ENCODE data around the gene GTF2F2.

The GTF2F2 gene

DNA sequence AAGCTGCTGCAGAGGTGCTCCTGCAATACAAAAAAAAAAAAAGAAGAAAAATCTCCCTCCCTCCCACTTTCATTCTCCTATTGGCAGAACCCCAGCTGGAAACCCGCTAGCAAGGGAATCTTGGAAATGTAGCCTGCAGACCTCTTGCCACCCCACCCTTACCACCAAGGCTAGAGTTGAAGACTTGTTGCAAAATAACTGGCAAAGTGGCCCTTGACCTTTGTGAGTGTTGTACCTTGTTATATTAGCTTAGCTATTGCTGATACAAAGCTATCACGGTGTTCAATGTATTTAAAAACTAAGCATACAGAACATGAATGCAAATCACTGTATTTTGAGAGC is 138.0 kb downstream of the GTF2F2 start:
- H3K27me3 ChIP-seq: no peaks in the 10 kb centered on the region
- TF ChIP-seq Cebpa-rat (IDR thresholded peaks at IDR 0.05): no peak
- no peak overlapping the region for H3K9ac ChIP-seq
- H3K27ac ChIP-seq: no peak overlapping the region
- H3K36me3 ChIP-seq: peaks cover 34% of the 10 kb centered on the region
- peaks cover 8% of the 10 kb centered on the region; the same call in 1 of the 2 replicates for H3K4me1 ChIP-seq
- H3K9me3 ChIP-seq: no peaks in the 10 kb centered on the region
- H4K20me1 ChIP-seq: no peaks in the 10 kb centered on the region
- no peak overlapping the region for H3K4me2 ChIP-seq
- H3K4me3 ChIP-seq: no peak overlapping the region

DNA sequence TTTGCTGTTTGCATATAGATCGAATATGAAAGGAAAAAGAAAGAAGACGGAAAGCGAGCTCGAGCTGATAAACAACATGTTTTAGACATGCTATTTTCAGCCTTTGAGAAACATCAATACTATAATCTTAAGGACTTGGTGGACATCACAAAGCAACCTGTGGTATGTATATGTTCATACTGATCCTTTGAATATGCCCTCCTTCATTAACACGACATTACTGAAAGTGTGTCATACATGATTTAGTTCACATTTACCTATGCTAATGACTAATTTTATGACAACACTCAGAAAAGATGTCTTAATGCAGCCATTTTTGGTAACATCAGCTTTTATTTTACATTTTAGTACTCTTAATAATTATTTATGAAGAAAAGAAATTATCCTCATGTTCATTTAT is 146.9 kb downstream of the GTF2F2 start:
- Histone ChIP-seq H3K4me3 (no peak overlapping the region), H3K27me3 (no peaks in the 10 kb centered on the region), H3K9ac (no peak overlapping the region), H4K20me1 (no peaks in the 10 kb centered on the region), H3K27ac (no peak overlapping the region), H3K4me2 (no peak overlapping the region), H3K36me3 (peaks cover 17% of the 10 kb centered on the region), H3K9me3 (no peaks in the 10 kb centered on the region), H3K4me1 (no peaks in the 10 kb centered on the region)
- no peak for TF ChIP-seq Cebpa-rat (IDR thresholded peaks at IDR 0.05)

GRCh38 chr13:45269204-45269603 is 148.9 kb downstream of the GTF2F2 start:
- Histone ChIP-seq H3K9me3 (no peaks in the 10 kb centered on the region), H3K4me3 (no peak overlapping the region), H3K36me3 (peaks cover 20% of the 10 kb centered on the region), H3K27me3 (no peaks in the 10 kb centered on the region), H4K20me1 (no peaks in the 10 kb centered on the region), H3K27ac (no peak overlapping the region), H3K4me1 (no peaks in the 10 kb centered on the region), H3K4me2 (no peak overlapping the region), H3K9ac (no peak overlapping the region)
- no peak for TF ChIP-seq Cebpa-rat (IDR thresholded peaks at IDR 0.05)

DNA sequence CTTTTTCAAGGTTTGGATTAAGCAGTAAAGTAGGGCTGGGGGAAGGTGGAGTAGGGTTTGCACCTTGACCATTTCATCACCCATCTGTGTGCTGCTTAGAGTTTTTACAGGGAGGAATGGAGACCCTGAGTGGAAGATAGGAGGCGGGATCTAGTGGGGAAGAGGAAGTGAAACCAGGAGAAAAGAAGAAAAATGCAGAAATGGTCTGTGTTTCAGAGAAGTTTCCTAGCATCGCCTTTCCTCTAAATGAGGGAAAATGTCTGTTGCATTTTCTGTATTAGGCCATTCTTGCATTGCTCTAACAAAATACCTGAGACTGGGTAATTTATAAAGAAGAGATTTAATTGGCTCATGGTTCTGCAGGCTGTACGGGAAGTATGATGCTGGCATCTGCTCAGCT is 156.6 kb downstream of the GTF2F2 start:
- Histone ChIP-seq H3K4me2 (no peak overlapping the region), H3K27ac (no peak overlapping the region), H3K4me1 (peaks cover 7% of the 10 kb centered on the region), H3K27me3 (no peaks in the 10 kb centered on the region), H4K20me1 (no peaks in the 10 kb centered on the region), H3K4me3 (no peak overlapping the region), H3K9ac (no peak overlapping the region), H3K36me3 (peaks cover 50% of the 10 kb centered on the region), H3K9me3 (peaks cover 11% of the 10 kb centered on the region)
- no peak for TF ChIP-seq Cebpa-rat (IDR thresholded peaks at IDR 0.05)

DNA sequence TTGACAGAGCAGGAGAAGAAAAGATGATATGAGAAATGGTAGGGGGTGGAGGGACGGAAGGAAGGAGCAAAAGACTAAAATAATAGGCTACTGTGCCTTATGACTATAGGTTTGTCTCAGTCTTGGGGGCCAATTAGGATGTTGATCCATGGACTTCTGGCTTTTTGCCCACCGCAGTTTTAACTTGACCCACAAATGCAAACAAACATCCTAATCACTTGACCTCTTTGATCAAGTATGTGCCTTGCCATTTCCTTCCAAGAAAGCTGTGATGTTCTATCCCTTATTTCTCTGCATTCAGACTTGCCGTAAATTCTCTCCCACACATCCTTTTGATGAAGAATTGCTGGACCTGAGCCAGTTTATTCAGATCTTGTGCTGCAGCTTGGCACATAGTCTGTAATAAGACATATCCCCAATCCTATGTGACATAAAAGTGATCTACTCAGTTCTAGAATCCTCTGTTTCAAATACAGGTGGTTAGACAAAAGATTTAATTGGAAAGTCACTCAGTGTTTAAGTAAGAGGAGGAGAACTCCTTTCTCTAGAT is 157.9 kb downstream of the GTF2F2 start:
- no peak overlapping the region for H3K9ac ChIP-seq
- peaks cover 43% of the 10 kb centered on the region for H3K36me3 ChIP-seq
- H3K9me3 ChIP-seq: peaks cover 11% of the 10 kb centered on the region
- no peak overlapping the region for H3K27ac ChIP-seq
- H3K4me1 ChIP-seq: peaks cover 7% of the 10 kb centered on the region
- TF ChIP-seq Cebpa-rat (IDR thresholded peaks at IDR 0.05): no peak
- H4K20me1 ChIP-seq: no peaks in the 10 kb centered on the region
- no peak overlapping the region for H3K4me2 ChIP-seq
- no peak overlapping the region for H3K4me3 ChIP-seq
- no peaks in the 10 kb centered on the region for H3K27me3 ChIP-seq

GRCh38 chr13:45280011-45280410 is 159.7 kb downstream of the GTF2F2 start:
- TF ChIP-seq Cebpa-rat (IDR thresholded peaks at IDR 0.05): no peak
- H3K9me3 ChIP-seq: peaks cover 11% of the 10 kb centered on the region
- H3K27ac ChIP-seq: no peak overlapping the region
- peaks cover 48% of the 10 kb centered on the region for H3K36me3 ChIP-seq
- H3K4me3 ChIP-seq: no peak overlapping the region
- no peak overlapping the region for H3K4me2 ChIP-seq
- peaks cover 7% of the 10 kb centered on the region for H3K4me1 ChIP-seq
- no peak overlapping the region for H3K9ac ChIP-seq
- no peaks in the 10 kb centered on the region for H3K27me3 ChIP-seq
- H4K20me1 ChIP-seq: no peaks in the 10 kb centered on the region

DNA sequence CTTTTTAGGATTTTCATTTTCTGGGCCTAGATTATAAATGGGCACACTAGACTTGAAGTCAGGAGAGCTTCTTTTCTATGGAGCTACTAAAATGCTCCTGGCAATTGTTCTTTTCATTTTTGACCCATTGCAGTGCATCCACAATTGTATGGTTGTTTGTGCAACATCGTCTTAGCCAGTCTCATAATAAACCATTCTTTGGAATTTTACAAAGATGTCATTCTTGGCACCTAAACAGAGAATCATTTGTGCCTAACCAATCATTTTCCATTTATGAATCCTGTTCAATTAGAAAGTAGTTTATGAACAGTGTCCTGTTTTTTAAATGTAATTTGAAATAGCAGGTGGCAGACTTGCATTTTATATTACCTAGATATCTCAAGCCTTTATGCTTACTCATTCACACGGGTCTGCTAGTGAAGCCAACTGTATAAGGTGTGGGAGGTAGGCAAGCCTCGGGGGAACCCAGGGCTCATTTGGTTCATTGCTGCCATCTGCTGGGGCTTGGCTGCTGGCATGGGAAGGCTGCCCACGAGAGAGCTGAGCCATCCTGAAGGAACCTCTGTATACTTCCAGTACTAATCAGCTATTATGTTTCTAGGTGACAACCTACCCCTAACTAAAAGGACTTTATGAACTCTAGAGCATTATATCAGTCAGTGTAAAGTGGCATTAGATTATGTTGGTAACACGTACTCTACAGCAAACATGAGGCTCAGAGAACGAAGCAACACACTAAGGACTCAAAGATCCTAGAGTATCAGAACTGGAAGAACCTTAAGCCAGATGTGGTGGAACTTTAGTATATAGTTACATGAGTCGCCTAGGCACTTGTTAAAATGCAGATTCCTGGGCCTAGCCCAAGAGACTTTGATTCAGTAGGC is 160.7 kb downstream of the GTF2F2 start:
- Histone ChIP-seq H3K9me3 (peaks cover 11% of the 10 kb centered on the region), H3K27ac (no peak overlapping the region), H3K27me3 (no peaks in the 10 kb centered on the region), H3K4me1 (peaks cover 7% of the 10 kb centered on the region), H3K4me2 (no peak overlapping the region), H4K20me1 (no peaks in the 10 kb centered on the region), H3K4me3 (no peak overlapping the region), H3K9ac (no peak overlapping the region), H3K36me3 (peaks cover 58% of the 10 kb centered on the region)
- no peak for TF ChIP-seq Cebpa-rat (IDR thresholded peaks at IDR 0.05)

GRCh38 chr13:45282994-45283393 is 162.7 kb downstream of the GTF2F2 start:
- H3K27ac ChIP-seq: no peak overlapping the region
- H3K4me2 ChIP-seq: no peak overlapping the region
- H3K36me3 ChIP-seq: peaks cover 59% of the 10 kb centered on the region
- H3K9ac ChIP-seq: no peak overlapping the region
- no peaks in the 10 kb centered on the region for H4K20me1 ChIP-seq
- H3K4me3 ChIP-seq: no peak overlapping the region
- H3K4me1 ChIP-seq: no peaks in the 10 kb centered on the region
- TF ChIP-seq Cebpa-rat (IDR thresholded peaks at IDR 0.05): no peak
- no peaks in the 10 kb centered on the region for H3K9me3 ChIP-seq
- no peaks in the 10 kb centered on the region for H3K27me3 ChIP-seq

DNA sequence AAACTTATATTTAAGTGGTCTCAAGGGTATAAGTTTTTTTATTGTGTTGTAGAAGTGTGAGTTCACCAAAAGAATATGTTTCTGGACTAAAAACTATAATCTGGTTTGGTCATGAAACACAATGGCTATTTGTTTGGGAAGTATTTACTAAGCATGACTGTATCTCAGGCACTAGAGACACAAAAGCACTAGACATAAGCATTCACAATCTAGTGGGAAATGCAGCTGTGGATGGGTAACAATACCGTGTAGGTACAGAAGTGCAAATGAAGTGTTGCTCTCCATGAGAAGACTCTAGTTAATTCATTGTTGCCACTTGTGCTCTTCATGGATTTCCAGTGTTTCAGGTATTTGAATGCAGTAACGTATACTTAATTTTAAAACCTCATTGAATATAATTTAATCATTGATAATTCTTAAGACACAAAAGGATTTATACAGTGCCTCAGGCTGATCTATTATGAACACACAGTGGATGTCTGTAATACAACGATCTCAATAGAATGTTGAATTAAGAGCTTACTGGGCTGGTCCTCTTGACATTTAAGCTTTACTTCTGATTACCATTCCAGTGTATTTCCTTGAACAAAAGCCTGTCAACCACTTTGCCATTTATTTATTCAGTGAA is 169.7 kb downstream of the GTF2F2 start:
- Histone ChIP-seq H3K4me1 (peaks cover 2% of the 10 kb centered on the region), H3K27ac (no peak overlapping the region), H4K20me1 (no peaks in the 10 kb centered on the region), H3K9ac (no peak overlapping the region), H3K4me3 (no peak overlapping the region), H3K36me3 (peaks cover 38% of the 10 kb centered on the region), H3K4me2 (no peak overlapping the region), H3K9me3 (no peaks in the 10 kb centered on the region), H3K27me3 (no peaks in the 10 kb centered on the region)
- TF ChIP-seq Cebpa-rat (IDR thresholded peaks at IDR 0.05): no peak

- H3K4me3 ChIP-seq: no peak overlapping the region
- no peaks in the 10 kb centered on the region for H4K20me1 ChIP-seq
- H3K9me3 ChIP-seq: no peaks in the 10 kb centered on the region
- H3K36me3 ChIP-seq: peaks cover 19% of the 10 kb centered on the region
- H3K4me2 ChIP-seq: no peak overlapping the region
- no peak overlapping the region for H3K27ac ChIP-seq
- H3K27me3 ChIP-seq: no peaks in the 10 kb centered on the region
- H3K9ac ChIP-seq: no peak overlapping the region
- TF ChIP-seq Cebpa-rat (IDR thresholded peaks at IDR 0.05): no peak
- peaks cover 19% of the 10 kb centered on the region for H3K4me1 ChIP-seq
Measured at GRCh38 chr13:45292176-45292575, 171.9 kb downstream of the GTF2F2 start.
